NT2/D1 (cell line): ENCODE measurements around the gene CKS2.

Experiments
- SUZ12 ChIP-seq: IDR thresholded peaks from 2 replicates; pipeline ENCODE4 v1.6.1; 2011; ENCODE audit not compliant: insufficient read length, insufficient read depth; ENCODE audit errors: extremely low read depth
- YY1 ChIP-seq: IDR thresholded peaks from 2 replicates; pipeline ENCODE4 v1.6.1; 2011; ENCODE audit not compliant: insufficient read length, insufficient read depth

GRCh38 chr9:89359751-89360261 is 48.8 kb downstream of the CKS2 start:
- no peak for TF ChIP-seq YY1
- TF ChIP-seq SUZ12 = no peak
